Hepatocyte (in vitro differentiated cells): Measurements from ENCODE around the gene TYMS.

Experiments
- EZH2 ChIP-seq: fragments of 200-600 bp; sonication (generic); IDR thresholded peaks from 2 replicates; pipeline ENCODE4 v1.6.1; 2016; ENCODE audit warnings: antibody characterized with exemption, mild to moderate bottlenecking, borderline replicate concordance
- EZH2phosphoT487 ChIP-seq: fragments of 200-600 bp; sonication (generic); IDR thresholded peaks from one replicate; pipeline ENCODE4 v1.6.1; 2018; ENCODE audit warnings: antibody characterized with exemption, mild to moderate bottlenecking, low read depth, moderate library complexity; ENCODE audit not compliant: unreplicated experiment, severe bottlenecking
- TF ChIP-seq, protein P1 (sequence below): fragments of 200-600 bp; sonication (generic); IDR thresholded peaks from 2 replicates; pipeline ENCODE4 v1.5.1; 2016; ENCODE audit warnings: antibody characterized with exemption, mild to moderate bottlenecking; ENCODE audit not compliant: poor library complexity

DNA sequence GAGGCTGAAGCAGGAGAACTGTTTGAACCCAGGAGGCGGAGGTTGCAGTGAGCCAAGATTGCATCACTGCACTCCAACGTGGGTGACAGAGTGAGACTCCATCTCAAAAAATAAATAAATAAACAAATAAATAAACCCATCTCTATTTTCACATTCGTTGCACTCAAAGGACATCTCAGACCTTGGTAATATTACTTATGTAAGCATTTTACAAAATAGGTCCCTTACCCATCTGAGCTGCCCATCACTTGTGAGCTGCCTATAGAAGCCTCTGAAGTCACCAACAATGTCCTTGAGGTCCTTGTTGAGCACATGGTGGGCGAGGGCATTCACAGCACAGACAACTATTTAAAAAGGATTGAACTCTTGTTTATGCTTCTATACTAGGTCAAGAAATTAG lies 39.6 kb downstream of the TYMS start:
- TF ChIP-seq, protein P1, sequence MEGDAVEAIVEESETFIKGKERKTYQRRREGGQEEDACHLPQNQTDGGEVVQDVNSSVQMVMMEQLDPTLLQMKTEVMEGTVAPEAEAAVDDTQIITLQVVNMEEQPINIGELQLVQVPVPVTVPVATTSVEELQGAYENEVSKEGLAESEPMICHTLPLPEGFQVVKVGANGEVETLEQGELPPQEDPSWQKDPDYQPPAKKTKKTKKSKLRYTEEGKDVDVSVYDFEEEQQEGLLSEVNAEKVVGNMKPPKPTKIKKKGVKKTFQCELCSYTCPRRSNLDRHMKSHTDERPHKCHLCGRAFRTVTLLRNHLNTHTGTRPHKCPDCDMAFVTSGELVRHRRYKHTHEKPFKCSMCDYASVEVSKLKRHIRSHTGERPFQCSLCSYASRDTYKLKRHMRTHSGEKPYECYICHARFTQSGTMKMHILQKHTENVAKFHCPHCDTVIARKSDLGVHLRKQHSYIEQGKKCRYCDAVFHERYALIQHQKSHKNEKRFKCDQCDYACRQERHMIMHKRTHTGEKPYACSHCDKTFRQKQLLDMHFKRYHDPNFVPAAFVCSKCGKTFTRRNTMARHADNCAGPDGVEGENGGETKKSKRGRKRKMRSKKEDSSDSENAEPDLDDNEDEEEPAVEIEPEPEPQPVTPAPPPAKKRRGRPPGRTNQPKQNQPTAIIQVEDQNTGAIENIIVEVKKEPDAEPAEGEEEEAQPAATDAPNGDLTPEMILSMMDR = no peak
- TF ChIP-seq EZH2 (no peak), EZH2phosphoT487 (no peak)
